ENCODE data around the gene KPNB1.

KPNB1 gene

GRCh38 chr17:47711366-47712099 lies 61.8 kb downstream of the KPNB1 start:
- DNase-seq (ENCODE audit: low read depth) = no peak

DNA sequence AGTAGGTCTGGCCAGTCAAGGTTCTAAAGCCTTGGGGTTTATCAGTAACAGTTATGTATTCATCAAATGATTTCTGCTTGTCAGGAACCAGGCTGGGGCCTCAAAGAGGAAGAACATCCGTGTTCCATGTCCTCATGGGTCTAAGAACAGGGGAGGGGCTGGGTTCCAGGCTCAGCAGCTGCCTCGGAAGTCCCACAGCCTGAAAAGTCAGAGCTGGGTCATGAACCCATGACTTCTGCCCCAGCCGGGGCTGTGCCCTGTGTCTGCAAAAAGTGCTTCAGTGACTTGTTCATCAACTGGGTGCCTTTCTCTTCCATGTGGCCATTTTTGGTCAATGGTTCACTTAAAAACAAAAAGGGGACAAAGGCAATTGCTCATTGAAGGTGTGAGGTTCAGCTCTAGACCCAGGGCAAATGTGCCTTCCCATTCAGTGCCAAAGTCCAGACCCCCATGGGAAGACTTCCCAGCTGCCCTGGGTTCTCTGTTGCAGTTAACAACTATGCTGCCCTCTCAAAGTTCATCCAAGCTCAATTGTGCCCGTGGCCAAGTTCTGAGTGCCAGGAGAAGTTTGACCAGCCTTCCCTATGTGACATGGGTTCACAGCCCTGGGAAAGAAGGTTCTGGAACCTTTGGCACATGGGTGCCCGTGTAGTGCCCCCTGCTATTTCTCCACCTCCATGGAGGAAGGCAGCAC lies 62.8 kb downstream of the KPNB1 start:
- DNase-seq (ENCODE audit: low read depth) = no peak

DNA sequence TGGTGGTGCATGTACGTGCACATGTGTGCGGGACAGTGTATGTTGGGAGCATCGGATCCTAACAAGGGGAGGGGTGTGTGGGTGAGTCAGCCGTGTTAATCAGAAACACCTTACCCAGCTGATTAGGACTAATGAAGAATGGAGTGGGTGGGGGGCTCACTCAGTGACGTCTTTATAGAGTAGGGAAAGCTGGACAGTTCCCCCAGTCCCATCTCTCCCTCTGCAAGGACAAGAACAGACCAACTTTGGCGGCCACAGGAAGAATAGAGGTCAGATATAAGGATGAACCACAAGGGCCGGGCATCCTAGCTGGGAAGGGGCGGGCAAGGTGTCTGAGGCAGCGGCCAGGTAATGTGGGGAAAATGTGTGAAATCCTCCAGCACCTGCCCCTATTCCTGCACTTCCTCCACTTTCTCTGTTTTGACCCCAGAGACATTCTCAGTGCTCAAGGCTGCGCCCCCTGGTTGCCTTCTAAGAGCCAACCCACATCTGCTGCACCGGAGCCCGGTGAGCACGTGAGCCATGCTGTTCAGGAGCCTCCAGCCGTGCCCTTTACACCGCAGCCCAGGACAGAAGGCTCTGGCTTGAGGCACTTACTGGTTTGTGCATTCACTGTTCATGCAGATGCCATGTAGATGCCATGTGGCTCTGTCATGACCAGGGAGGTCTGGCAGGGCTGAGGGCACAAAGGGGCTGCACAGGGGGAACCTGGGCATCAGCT lies 64.4 kb downstream of the KPNB1 start:
- no peak for DNase-seq (ENCODE audit: low read depth)

- DNase-seq (ENCODE audit: low read depth) = no peak
Measured at GRCh38 chr17:47714773-47715396, 65.2 kb downstream of the KPNB1 start.

- DNase-seq (ENCODE audit: low read depth) = no peak
Measured at GRCh38 chr17:47715669-47716325, 66.1 kb downstream of the KPNB1 start.

DNA sequence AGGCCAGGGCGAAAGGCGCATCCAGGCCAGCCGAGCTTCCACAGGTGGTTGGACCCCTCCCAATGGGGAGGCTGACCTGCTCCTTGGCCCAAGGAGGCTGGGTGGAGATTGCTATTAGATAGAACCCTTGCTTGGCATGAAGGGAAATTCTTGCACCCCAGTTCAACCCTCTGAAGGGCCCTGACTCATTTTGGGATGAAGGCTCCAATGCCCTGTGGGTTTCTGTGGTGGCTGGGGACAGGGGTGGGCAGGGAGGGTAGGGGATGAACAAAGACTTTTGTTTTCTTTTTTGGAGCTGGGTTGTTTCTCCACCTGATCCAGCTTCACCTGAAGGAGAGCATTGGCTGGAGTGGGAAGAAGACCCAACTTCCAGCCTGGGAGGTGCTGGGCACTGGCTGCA lies 66.7 kb downstream of the KPNB1 start:
- DNase-seq (ENCODE audit: low read depth) = no peak

DNA sequence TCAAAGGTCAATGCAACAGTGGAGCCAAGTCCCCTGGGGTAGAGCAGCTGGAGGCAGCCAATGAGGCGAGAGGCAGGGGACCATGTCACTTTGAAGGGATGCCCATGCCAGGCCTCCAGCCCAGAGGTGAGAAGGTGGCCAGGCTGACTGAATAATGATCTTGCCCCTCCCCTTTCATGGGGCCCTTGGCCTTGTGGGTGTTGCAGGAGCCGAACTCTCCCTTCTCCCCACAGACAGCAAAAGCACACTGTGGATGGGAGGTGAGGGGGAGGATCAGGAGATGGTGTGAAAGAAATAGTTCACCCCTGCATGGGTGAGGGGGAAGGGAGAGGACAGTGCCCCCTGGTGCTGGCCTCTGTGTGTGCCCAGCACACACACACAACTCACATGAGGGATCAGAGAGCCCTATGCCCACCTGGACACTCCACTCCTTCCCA lies 67.6 kb downstream of the KPNB1 start:
- DNase-seq (ENCODE audit: low read depth) = no peak

DNA sequence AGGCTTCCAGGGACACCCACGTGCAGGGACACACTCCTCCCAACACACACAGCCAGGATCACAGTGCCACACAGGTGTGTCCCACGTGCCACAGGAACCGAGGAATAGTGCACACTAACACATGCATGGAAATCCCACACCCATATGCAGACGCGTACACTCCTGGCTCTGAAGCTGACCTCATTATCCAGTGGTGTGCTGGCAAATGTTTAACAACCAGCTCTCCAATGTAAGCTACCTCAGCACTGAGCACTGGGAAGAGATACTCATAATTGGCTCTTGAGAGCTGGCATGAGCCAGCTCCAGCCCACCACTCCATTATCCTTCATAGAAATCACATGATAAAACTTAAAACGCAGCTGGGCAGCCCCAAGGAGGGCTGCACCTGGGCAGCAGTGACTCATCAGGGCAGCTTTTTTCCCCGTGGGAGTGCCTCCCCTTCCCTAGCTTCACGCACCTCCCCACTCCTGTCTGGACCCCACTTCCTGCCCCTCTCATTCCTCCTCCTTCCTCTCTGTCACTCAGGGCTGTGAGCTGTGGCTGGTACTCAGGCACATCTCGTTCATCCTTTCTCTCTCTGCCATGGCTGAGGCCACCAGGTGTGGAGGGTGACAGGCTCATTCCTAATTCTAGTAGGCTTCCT lies 68.4 kb downstream of the KPNB1 start:
- no peak for DNase-seq (ENCODE audit: low read depth)

- DNase-seq (ENCODE audit: low read depth) = no peak
Measured at GRCh38 chr17:47718634-47719405, 69.1 kb downstream of the KPNB1 start.

DNA sequence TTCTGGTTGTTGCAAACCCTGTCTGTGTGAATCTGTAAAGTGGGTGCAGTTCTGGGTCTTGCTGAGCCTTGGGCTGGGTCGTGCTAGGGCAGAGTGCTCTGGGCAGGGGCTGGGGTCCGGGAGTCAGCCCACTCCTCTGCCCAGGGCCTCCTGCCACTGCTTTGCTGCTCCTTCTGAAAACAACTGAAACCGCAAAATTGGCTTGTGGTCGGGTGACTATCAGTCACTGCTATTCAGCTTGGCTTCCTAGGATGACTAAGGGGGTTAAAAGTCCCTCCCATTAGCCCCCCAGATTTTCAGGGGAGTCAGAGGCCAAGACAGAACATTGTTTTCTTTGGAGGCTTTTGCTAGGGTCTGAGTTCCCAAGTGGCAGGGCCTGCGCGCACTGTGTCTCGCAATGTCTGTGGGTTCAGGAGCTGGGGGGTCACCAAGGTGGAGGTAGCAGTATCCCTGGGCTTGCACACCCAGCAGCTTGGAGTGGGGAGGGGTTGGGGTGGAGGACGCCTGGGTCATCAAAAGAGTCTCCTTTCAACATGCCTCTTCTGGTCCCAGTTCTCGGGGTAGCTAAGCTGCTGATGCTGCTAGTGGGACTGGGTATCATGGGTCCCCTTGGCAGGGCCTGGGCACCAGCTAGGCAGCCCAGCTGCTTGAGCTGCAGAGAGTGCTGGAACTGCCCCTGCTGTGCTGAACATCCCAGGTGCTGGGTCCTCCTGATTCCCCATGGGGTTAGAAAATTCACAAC lies 69.9 kb downstream of the KPNB1 start:
- peak; percentile 62 for DNase-seq (ENCODE audit: low read depth)

GRCh38 chr17:47720196-47720595 lies 70.5 kb downstream of the KPNB1 start:
- DNase-seq (ENCODE audit: low read depth) = no peak

DNA sequence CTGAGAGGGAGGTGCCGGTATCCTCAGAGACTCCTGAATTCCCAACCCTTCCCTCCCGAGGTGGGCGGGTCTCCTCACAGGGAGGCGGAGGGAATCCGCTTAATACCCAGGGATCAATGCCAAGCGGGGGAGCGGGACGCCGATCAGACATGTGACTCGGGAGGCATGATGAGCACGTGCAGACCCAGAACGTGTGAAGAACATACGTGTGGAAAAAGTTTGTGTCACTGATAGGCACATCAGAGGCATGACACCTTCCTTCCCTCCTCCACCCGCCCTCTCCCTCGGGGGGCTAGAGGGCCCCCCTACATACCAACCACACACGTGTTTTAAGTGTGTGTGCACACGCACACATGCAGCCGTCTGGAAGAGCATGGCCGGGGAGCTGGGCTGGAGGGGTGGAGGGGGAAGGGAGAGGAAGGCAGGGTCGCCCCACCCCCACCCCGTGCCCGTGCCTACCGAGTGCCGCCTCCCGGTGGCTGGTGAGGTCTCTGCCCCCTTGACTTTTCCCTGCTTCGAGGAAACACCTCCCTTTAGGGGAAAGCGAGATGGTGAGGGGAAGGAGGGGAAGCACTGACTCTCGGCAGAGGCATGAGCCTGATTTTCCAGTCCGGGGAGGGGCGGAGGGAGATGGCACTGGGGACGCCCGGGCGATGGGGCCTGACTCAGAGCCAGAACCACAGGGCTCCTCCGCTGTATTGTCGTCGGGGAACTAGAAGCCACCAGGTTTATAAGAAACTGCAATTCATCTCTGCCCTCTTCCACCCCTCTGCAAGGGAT lies 71.2 kb downstream of the KPNB1 start:
- DNase-seq (ENCODE audit: low read depth) = peak; percentile 92

- DNase-seq (ENCODE audit: low read depth) = no peak
Measured at GRCh38 chr17:47721725-47722124, 72.0 kb downstream of the KPNB1 start.

GRCh38 chr17:47724705-47725104 lies 75.0 kb downstream of the KPNB1 start:
- no peak for DNase-seq (ENCODE audit: low read depth)

DNA sequence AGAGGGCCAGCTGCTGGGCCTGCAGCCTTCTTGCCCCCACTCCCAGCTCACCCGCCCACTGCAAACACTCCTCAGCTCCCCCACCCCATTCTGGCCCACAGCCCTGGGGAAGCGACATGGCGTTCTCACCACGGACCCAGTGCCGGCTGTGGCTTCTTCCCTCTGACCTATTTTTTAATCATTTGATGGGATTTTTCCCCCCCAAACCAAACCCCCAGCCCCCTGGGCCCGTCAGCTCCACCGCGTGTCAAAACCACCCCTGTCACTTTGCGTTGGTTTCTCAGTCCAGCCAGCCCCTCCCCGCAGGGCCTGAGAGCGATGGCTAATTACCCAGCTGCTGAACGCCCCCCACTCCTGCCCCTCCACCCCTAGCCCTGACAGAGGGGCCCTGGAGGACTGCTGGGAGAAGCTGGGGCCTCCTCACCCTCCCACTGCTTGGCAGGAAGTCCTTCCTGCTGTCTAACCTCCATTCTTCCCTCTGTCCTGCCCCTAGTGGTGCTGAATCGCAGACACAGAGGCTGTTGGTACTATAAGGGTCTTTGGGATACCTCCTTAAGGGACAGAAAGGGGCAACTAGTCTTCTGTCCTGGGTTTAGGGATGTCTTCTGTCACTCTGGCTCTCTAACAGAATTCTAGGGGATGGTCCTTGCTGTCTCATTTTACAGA lies 75.9 kb downstream of the KPNB1 start:
- no peak for DNase-seq (ENCODE audit: low read depth)

DNA sequence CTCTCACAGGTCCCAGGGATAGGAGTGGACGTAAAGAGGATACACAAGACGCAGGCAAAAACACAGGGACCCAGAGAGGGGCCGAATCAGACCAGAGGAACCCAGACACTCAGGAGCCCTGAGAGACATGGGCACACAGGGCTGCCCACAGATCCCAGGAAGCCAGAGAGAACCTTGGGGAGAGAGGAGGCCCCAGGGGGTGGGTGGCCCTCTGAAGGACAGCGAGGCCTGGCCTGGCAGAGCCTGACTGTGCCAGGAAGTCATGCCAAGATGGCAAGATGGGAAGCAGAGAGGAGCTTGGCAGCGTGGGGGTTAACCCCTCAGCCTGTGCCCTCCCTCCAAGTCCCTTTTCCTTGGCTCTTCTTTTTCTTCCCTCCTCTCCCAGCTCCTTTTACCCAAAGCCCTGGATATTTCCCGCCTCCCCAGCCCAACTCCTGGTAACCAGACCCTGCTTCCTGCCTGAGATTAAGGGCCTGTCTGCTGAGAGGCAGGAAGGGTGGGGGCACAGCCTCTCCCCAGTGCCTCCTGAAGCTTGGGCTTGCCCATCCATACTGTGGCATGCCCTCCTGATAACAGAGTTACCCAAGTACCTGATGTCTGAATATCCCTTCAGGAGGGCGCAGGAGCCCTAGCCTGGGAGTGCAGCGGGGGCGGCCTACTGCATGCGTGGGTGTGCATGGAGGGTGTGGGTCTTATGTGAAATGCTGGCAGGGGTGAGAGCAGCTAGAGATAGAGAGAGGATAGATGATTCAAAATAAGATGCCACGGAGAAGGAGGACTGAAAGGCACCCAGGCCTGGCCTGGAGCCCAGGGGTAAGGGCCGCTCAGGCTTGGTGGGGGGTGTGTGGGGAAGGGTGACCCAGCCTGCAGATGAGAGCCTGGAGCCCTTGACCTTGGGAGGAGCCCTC lies 77.3 kb downstream of the KPNB1 start:
- no peak for DNase-seq (ENCODE audit: low read depth)

GRCh38 chr17:47727704-47728036 lies 78.0 kb downstream of the KPNB1 start:
- no peak for DNase-seq (ENCODE audit: low read depth)
